GM12875 (cell line): ENCODE results near the gene LPP.

Source experiments
- H3K4me3 ChIP-seq: one replicate; pipeline ENCODE4 v1.5.1; 2011; ENCODE audit warnings: low read depth, low read length, control low read depth
- CTCF ChIP-seq: IDR thresholded peaks from 2 replicates; pipeline ENCODE4 v1.5.1; 2011; ENCODE audit warnings: low read depth, mild to moderate bottlenecking, control low read depth, inconsistent platforms, low read length, moderate library complexity, borderline replicate concordance; ENCODE audit not compliant: insufficient read depth

LPP gene

GRCh38 chr3:188449421-188449820 lies 295.5 kb downstream of the LPP start:
- no peak for TF ChIP-seq CTCF

DNA sequence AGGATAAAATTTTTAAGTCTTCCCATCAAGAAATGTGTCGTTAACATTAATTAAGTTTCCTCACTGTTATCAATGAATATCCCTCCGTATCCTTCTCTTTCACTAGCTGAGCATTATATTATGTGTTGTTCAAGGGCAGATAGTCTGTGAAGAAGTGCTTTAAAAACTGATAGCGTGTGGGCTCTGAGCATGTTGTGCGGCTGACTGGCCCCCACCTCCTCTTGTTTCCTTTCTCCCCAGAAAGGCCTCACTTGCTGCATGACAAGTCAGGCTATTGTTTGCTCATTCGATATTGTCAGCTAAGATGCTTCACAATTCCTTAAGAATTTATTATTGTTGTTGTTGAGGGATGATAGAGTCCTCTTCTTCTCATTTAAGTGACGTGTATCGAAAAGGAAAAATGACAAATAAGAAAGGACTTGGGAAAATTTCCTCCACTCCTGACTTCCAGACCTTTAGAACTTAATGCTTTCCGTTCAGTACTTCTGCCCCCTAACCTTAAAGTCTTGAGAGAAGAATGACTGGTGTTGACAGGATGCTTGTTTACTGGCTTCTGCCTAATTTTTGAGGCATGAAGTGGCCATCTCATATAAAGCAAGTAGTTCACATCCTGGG lies 298.3 kb downstream of the LPP start:
- no peak overlapping the region for H3K4me3 ChIP-seq
- no peak for TF ChIP-seq CTCF

More at GRCh38 chr3:188449421-188449820, 295.5 kb downstream of the LPP start:
- no peak overlapping the region for H3K4me3 ChIP-seq

GRCh38 chr3:188453431-188454384 lies 299.8 kb downstream of the LPP start:
- no peak overlapping the region for H3K4me3 ChIP-seq
- TF ChIP-seq CTCF = no peak

DNA sequence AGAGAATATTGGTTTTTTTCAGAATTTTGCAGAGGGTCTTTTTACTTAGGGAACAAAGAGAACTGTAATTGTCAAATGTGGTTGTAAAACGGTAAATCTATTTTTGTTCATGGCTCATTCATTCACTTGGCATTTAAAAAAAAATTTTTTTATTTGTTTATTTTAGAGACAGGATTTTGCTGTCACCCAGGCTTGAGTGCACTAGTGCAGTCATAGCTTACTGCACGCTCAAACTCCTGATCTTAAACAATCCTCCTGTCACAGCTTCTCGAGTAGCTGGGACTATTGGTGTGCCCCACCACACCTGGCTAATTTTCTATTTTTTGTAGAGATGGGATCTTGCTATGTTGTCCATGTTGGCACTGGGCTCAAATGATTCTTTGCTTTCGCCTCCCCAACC lies 301.8 kb downstream of the LPP start:
- TF ChIP-seq CTCF = no peak
- no peak overlapping the region for H3K4me3 ChIP-seq

- H3K4me3 ChIP-seq = no peak overlapping the region
- no peak for TF ChIP-seq CTCF
These were observed 304.8 kb downstream of the LPP start for GRCh38 chr3:188458756-188459155.

DNA sequence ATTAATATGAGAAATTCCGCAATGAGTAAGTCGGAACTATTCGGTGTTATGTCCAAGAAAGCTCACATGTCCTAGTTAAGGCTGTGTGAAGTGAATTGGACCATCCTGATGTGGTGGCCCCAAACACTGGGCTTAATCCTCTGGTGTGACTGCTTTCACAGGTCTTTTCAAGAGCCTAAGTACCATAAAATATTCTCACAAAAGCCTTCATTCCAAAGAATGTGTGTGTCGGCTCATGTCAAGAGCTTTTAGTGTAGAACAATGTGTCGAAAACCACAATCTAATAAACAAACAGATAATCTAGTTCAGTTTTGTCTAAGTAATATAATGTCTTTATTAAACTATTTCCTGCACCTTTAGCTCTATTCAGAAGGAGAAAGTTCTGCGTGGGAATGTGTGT lies 311.4 kb downstream of the LPP start:
- no peak overlapping the region for H3K4me3 ChIP-seq
- TF ChIP-seq CTCF = no peak

- no peak overlapping the region for H3K4me3 ChIP-seq
- no peak for TF ChIP-seq CTCF
These were observed 314.2 kb downstream of the LPP start for GRCh38 chr3:188468196-188468595.
